ENCODE measurements around the gene SPINDOC. TPM values are rescaled to one million over a fixed set of nuclear protein-coding genes. Genes with fewer than 3 reads are reported as not detected.

SPINDOC gene
- total RNA-seq, 1 experiment from 2014 or later = 50.9 TPM

- TF ChIP-seq REST (IDR thresholded peaks at IDR 0.05; ENCODE audit: low read depth) (no peak), CBX3 (IDR thresholded peaks at IDR 0.05; ENCODE audit: low read depth) (no peak), ELF1 (IDR thresholded peaks at IDR 0.05; ENCODE audit: borderline replicate concordance, low read depth) (no peak), SRF (IDR thresholded peaks at IDR 0.05; ENCODE audit: low read depth) (no peak), YY1 (IDR thresholded peaks at IDR 0.05; ENCODE audit: extremely low read depth, insufficient replicate concordance, low read depth, low read length) (no peak), SP1 (IDR thresholded peaks at IDR 0.05; ENCODE audit: low read depth) (no peak), ZBTB33 (IDR thresholded peaks at IDR 0.05; ENCODE audit: extremely low read depth, insufficient replicate concordance, low read length) (no peak), FOSL1 (IDR thresholded peaks at IDR 0.05; ENCODE audit: low read depth) (no peak)
Observed at GRCh38 chr11:63855975-63856374, 42.7 kb downstream of the SPINDOC start (continued).
